ENCODE measurements around the gene GLYATL1. TPM values are rescaled to one million over a fixed set of nuclear protein-coding genes. Genes with fewer than 3 reads are reported as not detected.

Gene GLYATL1
- total RNA-seq, 1 experiment from 2014 or later: not detected

- Histone ChIP-seq H3K9me3 (ENCODE audit: control insufficient read depth in 1 of 2, insufficient read depth in 1 of 2, low read depth in 1 of 2, low read length in 2 of 2) (no peaks in the 10 kb centered on the region), H2AFZ (ENCODE audit: low read depth, low read length, poor library complexity, severe bottlenecking) (no peak overlapping the region), H3K36me3 (ENCODE audit: control insufficient read depth in 1 of 2, insufficient read depth in 2 of 2, low read length in 2 of 2) (no peaks in the 10 kb centered on the region), H3K9me2 (ENCODE audit: insufficient read depth) (no peaks in the 10 kb centered on the region), H3K4me2 (ENCODE audit: low read length) (no peak overlapping the region), H3K9ac (ENCODE audit: low read length) (no peak overlapping the region), H3K4me3 (replicated peaks in 1 of 2; ENCODE audit: low read depth in 1 of 2, low read length in 2 of 2) (no peak overlapping the region), H4K20me1 (ENCODE audit: insufficient read depth) (no peaks in the 10 kb centered on the region), H3K79me2 (ENCODE audit: insufficient read depth, low read length) (no peaks in the 10 kb centered on the region), H3K27me3 (ENCODE audit: insufficient read depth, low read length) (peaks cover 21% of the 10 kb centered on the region; the same call in 1 of the 2 replicates), H3K27ac (ENCODE audit: low read depth, low read length) (no peak overlapping the region), H3K4me1 (ENCODE audit: control insufficient read depth in 1 of 2, insufficient read depth in 2 of 2, low read length in 2 of 2) (no peaks in the 10 kb centered on the region)
- BruUV-seq (replicated peaks): no TSS peak
- CTCF ChIA-PET: no interaction called here
- no peak for TF ChIP-seq EZH2phosphoT487 (IDR thresholded peaks at IDR 0.05; ENCODE audit: borderline replicate concordance)
- no peak for TF ChIP-seq RAD21 (IDR thresholded peaks at IDR 0.05; ENCODE audit: low read depth)
- TF ChIP-seq CEBPB (IDR thresholded peaks at IDR 0.05; ENCODE audit: low read depth): no peak
- no peak for TF ChIP-seq POLR2A (IDR thresholded peaks at IDR 0.05; ENCODE audit: borderline replicate concordance, extremely low read depth, insufficient read depth, insufficient read length)
- TF ChIP-seq SP1 (IDR thresholded peaks at IDR 0.05; ENCODE audit: low read depth): no peak
- TF ChIP-seq SIN3A (IDR thresholded peaks at IDR 0.05; ENCODE audit: low read depth): no peak
- no peak for TF ChIP-seq EZH2 (IDR thresholded peaks at IDR 0.05)
- TF ChIP-seq CBX3 (IDR thresholded peaks at IDR 0.05; ENCODE audit: low read depth): no peak
- no peak for TF ChIP-seq CTCF (IDR thresholded peaks at IDR 0.05 in 2 of 3, conservative IDR thresholded peaks at IDR 0.05 in 1 of 3; ENCODE audit: borderline replicate concordance in 1 of 3, insufficient read depth in 1 of 3, low read depth in 2 of 3, low read length in 2 of 3)
- TF ChIP-seq REST (IDR thresholded peaks at IDR 0.05; ENCODE audit: low read depth): no peak
- TF ChIP-seq MAX (IDR thresholded peaks at IDR 0.05): no peak
- no peak for TF ChIP-seq ATF3 (IDR thresholded peaks at IDR 0.05)
- no peak for TF ChIP-seq SRF (IDR thresholded peaks at IDR 0.05; ENCODE audit: low read depth)
- TF ChIP-seq JUND (IDR thresholded peaks at IDR 0.05): no peak
- no peak for TF ChIP-seq ZFX (IDR thresholded peaks at IDR 0.05)
- TF ChIP-seq YY1 (IDR thresholded peaks at IDR 0.05; ENCODE audit: extremely low read depth, insufficient replicate concordance, low read depth, low read length): no peak
- POLR2A ChIA-PET: no interaction called here
- RAD21 ChIA-PET (ENCODE audit: low non-redundant PET in 1 of 2, low total read pairs in 2 of 2, uncharacterized antibody in 2 of 2, unreplicated experiment in 2 of 2): no interaction called here
- intact Hi-C loops (cut with micrococcal nuclease): no loop called here
- DNase-seq (ENCODE audit: low read depth, low spot score) (no peak), ATAC-seq (no peak)
These were observed 60.0 kb downstream of the GLYATL1 start for GRCh38 chr11:58999291-58999680.
